Gastroesophageal sphincter (tissue), 3 donors: Measurements from ENCODE around the gene CHML.

ENCODE experiments used
- CTCF ChIP-seq, 4 experiments: fragments of 200-600 bp in 2 of 4; fragments of 450-650 bp in 2 of 4; sonication (generic) in 1 of 4; IDR thresholded peaks; one replicate each; pipeline ENCODE4 v1.5.1; 2017 to 2019; ENCODE audit warnings: antibody characterized with exemption in 4 of 4, mild to moderate bottlenecking in 2 of 4, moderate library complexity in 2 of 4
- EP300 ChIP-seq: sonication (generic); formaldehyde crosslinking; IDR thresholded peaks from one replicate; pipeline ENCODE4 v1.6.1; 2017; ENCODE audit warnings: antibody characterized with exemption, mild to moderate bottlenecking
- POLR2A ChIP-seq, 2 donors: fragments of 450-650 bp; IDR thresholded peaks; one replicate each; pipeline ENCODE4 v1.6.1; 2017; ENCODE audit warnings: antibody characterized with exemption in 2 of 2, mild to moderate bottlenecking in 2 of 2, moderate library complexity in 1 of 2
- POLR2AphosphoS5 ChIP-seq: sonication (generic); formaldehyde crosslinking; IDR thresholded peaks from one replicate; pipeline ENCODE4 v1.6.1; 2017; ENCODE audit warnings: antibody characterized with exemption

DNA sequence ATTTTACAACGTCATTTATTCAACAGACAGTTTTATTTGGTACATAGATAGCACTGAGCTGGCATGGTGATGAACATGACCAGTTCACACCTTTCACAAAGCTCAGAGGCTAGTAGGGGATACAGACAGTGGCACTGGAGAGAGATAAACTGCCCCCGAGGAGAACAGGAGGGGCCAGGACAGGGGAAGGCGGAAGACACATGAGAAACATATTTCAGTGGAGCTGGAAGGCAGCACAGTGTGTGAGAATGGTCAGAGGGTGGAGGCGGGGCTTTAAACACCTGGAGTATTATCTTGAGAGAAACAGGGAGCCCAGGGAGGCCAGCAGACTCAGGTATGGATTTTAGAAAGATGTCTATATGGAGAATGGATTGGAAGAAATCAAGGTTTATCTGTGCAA lies 49.5 kb downstream of the CHML start:
- TF ChIP-seq CTCF (IDR thresholded peaks at IDR 0.05) (no peak), POLR2AphosphoS5 (no peak), EP300 (no peak), POLR2A (IDR thresholded peaks at IDR 0.05) (no peak)
